ENCODE data around the gene CPSF6.
A peak's percentile ranks its signal among the peaks of the same experiment; 100 is the strongest.

- TF ChIP-seq, protein P1, sequence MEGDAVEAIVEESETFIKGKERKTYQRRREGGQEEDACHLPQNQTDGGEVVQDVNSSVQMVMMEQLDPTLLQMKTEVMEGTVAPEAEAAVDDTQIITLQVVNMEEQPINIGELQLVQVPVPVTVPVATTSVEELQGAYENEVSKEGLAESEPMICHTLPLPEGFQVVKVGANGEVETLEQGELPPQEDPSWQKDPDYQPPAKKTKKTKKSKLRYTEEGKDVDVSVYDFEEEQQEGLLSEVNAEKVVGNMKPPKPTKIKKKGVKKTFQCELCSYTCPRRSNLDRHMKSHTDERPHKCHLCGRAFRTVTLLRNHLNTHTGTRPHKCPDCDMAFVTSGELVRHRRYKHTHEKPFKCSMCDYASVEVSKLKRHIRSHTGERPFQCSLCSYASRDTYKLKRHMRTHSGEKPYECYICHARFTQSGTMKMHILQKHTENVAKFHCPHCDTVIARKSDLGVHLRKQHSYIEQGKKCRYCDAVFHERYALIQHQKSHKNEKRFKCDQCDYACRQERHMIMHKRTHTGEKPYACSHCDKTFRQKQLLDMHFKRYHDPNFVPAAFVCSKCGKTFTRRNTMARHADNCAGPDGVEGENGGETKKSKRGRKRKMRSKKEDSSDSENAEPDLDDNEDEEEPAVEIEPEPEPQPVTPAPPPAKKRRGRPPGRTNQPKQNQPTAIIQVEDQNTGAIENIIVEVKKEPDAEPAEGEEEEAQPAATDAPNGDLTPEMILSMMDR (IDR thresholded peaks at IDR 0.05), result no peak
- TF ChIP-seq POLR2AphosphoS5 (IDR thresholded peaks at IDR 0.05), result peak in 2 of 3 donors; percentile 45 to 55
- TF ChIP-seq POLR2A (IDR thresholded peaks at IDR 0.05), result no peak
Observed at GRCh38 chr12:69284131-69284530, 44.8 kb downstream of the CPSF6 start.

Data from breast epithelium (tissue), 3 donors.